MM.1S (cell line): ENCODE measurements around the gene LIMS2.

Experiments used
- CTCF ChIP-seq: fragments of 300-600 bp; sonication (generic); IDR thresholded peaks from 2 replicates; pipeline ENCODE4 v1.5.1; 2016; ENCODE audit warnings: antibody characterized with exemption, low read length, mixed read lengths
- EZH2 ChIP-seq: fragments of 300-600 bp; sonication (generic); optimal IDR thresholded peaks from 2 replicates; pipeline ENCODE3; 2017; ENCODE audit warnings: low read depth, mild to moderate bottlenecking, antibody characterized with exemption, low read length, mixed read lengths
- EZH2phosphoT487 ChIP-seq: fragments of 300-600 bp; sonication (generic); IDR thresholded peaks from 2 replicates; pipeline ENCODE4 v1.6.1; 2018; ENCODE audit warnings: antibody characterized with exemption, low read length

GRCh38 chr2:127614246-127614645, 61.1 kb downstream of the LIMS2 start:
- TF ChIP-seq CTCF (no peak), EZH2 (no peak), EZH2phosphoT487 (no peak)
